Measurements from ENCODE around the gene EFNA2. TPM values are rescaled to one million over a fixed set of nuclear protein-coding genes. Genes with fewer than 3 reads are reported as not detected.

Gene EFNA2
- total RNA-seq, 2 donors from 2014 or later, result not detected

DNA sequence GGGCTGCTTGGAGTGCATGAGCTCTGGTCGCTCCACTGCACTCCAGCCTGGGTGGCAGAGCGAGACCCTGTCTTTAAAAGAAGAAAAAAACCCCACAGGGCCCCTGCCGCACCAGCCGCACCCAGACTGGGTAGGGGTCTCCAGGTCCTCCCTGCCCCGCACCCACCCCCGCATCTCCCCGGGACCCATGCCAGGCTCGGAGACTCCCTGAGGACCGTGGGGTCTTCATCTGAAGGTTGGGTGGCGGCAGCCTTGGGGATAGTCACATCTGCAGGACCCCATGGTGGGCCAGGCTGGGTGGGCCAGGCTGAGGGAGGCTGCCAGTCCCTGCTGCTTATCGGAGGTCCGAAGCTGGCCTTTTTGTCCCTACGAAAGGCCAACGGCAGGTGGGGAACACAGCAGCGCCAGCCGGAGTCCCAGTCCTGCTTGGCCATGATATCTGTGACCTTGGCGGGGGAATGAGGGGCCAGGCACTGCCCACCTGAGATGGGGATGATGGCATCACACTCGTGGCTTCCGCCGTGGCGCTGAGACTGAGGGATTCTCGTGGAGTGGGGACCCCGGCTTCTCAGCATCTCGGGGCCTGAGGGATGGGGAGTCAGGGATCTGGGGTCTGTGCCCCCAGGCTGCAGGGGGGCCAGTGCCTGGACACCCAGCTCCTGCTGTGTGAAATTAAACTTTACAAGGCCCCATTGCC lies 11.1 kb downstream of the EFNA2 start:
- H3K27me3 ChIP-seq, result no peaks in the 10 kb centered on the region
- H3K4me1 ChIP-seq, result peaks cover 0 to 11% of the 10 kb centered on the region in 2 donors
- DNase-seq (ENCODE audit: low spot score), result no peak
- H3K9me3 ChIP-seq, result no peaks in the 10 kb centered on the region
- TF ChIP-seq CTCF (IDR thresholded peaks at IDR 0.05), result no peak
- no peaks in the 10 kb centered on the region for H3K36me3 ChIP-seq
- H3K27ac ChIP-seq, result no peak overlapping the region
- no peak overlapping the region for H3K4me3 ChIP-seq

DNA sequence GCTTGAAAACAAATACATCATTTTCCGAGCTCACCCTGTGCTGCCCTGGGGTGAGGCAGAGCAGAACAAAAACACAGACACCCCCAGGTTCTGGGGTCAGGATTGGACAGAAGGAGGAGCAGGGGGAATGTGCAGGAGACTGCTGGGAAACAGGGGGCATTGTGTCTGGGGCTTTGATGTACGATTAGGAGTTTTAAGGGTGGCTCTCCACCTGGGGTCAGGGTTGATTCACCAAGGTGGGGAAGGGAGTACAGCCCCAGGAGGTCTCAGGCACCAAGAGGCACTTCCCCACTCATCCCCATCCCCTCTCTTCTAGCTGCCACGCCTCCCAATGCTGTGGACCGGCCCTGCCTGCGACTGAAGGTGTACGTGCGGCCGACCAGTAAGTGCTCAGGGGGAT lies 12.6 kb downstream of the EFNA2 start:
- TF ChIP-seq CTCF (IDR thresholded peaks at IDR 0.05), result no peak
- Histone ChIP-seq H3K27me3 (no peaks in the 10 kb centered on the region), H3K27ac (no peak overlapping the region), H3K9me3 (no peaks in the 10 kb centered on the region), H3K4me1 (peaks cover 0 to 11% of the 10 kb centered on the region in 2 donors), H3K4me3 (no peak overlapping the region), H3K36me3 (no peaks in the 10 kb centered on the region)
- DNase-seq (ENCODE audit: low spot score), result no peak

DNA sequence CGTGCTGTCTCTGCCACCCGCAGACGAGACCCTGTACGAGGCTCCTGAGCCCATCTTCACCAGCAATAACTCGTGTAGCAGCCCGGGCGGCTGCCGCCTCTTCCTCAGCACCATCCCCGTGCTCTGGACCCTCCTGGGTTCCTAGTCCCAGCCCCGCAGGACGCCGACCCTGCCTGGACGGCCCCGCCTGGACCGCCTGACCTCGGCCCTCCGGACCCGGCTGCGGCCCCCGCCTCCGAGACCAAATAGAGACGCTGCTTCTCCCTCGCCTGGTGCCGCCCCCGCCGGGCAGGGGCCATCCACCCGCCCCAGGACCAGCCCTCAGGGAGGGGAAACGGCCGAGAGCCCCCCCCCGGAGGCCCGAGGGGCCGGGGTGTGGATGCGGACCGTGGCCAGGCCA lies 14.1 kb downstream of the EFNA2 start:
- H3K27me3 ChIP-seq, result no peaks in the 10 kb centered on the region
- H3K4me1 ChIP-seq, result peaks cover 0 to 11% of the 10 kb centered on the region in 2 donors
- no peak for DNase-seq (ENCODE audit: low spot score)
- no peak for TF ChIP-seq CTCF (IDR thresholded peaks at IDR 0.05)
- no peak overlapping the region for H3K27ac ChIP-seq
- H3K36me3 ChIP-seq, result no peaks in the 10 kb centered on the region
- H3K9me3 ChIP-seq, result no peaks in the 10 kb centered on the region
- no peak overlapping the region for H3K4me3 ChIP-seq

GRCh38 chr19:1300744-1301490 lies 15.2 kb downstream of the EFNA2 start:
- Histone ChIP-seq H3K27ac (no peak overlapping the region), H3K9me3 (no peaks in the 10 kb centered on the region), H3K36me3 (no peaks in the 10 kb centered on the region), H3K27me3 (no peaks in the 10 kb centered on the region), H3K4me1 (no peaks in the 10 kb centered on the region), H3K4me3 (no peak overlapping the region)
- no peak for TF ChIP-seq CTCF (IDR thresholded peaks at IDR 0.05)
- DNase-seq (ENCODE audit: low spot score), result no peak

GRCh38 chr19:1302533-1303239 lies 17.0 kb downstream of the EFNA2 start:
- TF ChIP-seq CTCF (IDR thresholded peaks at IDR 0.05), result no peak
- Histone ChIP-seq H3K4me1 (no peaks in the 10 kb centered on the region), H3K27me3 (no peaks in the 10 kb centered on the region), H3K36me3 (no peaks in the 10 kb centered on the region), H3K9me3 (no peaks in the 10 kb centered on the region), H3K27ac (no peak overlapping the region), H3K4me3 (no peak overlapping the region)
- DNase-seq (ENCODE audit: low spot score), result no peak

All from right atrium auricular region (tissue), 2 donors.